ENCODE data around the gene CCDC136.

CCDC136 gene

GRCh38 chr7:128846781-128847444 is 55.1 kb downstream of the CCDC136 start:
- no peak for DNase-seq

DNA sequence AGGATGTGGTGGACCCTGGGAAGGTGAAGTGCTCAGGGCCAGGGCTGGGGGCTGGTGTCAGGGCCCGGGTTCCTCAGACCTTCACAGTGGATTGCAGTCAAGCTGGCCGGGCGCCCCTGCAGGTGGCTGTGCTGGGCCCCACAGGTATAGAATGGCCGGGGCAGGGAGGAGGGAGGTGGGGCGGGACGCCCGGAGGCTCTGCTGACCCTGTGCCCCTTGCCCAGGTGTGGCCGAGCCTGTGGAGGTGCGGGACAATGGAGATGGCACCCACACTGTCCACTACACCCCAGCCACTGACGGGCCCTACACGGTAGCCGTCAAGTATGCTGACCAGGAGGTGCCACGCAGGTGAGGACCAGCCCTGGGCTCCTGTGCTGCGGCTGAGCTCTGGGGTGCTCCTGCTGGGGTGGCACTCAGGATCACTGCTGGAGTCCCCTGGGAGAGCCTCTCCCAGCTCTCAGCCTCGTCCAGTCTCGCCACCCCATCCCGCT is 56.0 kb downstream of the CCDC136 start:
- DNase-seq, result no peak

- no peak for DNase-seq
These were observed 56.8 kb downstream of the CCDC136 start for GRCh38 chr7:128848289-128849155.

GRCh38 chr7:128849156-128849515 is 57.4 kb downstream of the CCDC136 start:
- no peak for DNase-seq

DNA sequence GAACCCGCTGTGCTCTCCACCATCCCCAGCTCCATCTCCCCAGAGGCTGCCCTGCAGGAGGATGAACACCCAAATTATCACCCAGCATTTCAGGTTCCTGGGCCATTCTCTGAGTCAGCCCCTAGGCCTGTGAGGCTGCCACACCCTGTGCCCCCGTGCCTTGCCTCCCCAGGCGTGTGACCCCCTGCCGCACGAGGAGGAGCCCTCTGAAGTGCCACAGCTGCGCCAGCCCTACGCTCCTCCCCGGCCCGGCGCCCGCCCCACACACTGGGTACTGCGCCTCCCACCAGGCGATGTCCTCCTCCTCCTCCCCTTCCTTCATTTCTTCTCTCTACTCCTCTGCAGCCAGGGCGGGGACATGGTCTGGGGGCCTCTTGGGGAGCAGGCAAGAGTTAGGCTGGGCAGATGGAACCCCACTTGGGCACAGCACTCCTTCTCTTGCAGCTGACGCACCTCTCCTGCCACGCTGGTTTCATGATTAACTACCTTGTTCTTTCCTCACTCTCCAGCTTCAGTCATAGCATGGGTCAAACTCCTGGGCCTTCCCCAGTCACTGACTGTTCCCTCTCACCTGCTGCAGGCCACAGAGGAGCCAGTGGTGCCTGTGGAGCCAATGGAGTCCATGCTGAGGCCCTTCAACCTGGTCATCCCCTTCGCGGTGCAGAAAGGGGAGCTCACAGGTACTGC is 58.2 kb downstream of the CCDC136 start:
- no peak for DNase-seq

- no peak for DNase-seq
These were observed 60.9 kb downstream of the CCDC136 start for GRCh38 chr7:128852537-128853254.

GRCh38 chr7:128853799-128854198 is 62.0 kb downstream of the CCDC136 start:
- no peak for DNase-seq

DNA sequence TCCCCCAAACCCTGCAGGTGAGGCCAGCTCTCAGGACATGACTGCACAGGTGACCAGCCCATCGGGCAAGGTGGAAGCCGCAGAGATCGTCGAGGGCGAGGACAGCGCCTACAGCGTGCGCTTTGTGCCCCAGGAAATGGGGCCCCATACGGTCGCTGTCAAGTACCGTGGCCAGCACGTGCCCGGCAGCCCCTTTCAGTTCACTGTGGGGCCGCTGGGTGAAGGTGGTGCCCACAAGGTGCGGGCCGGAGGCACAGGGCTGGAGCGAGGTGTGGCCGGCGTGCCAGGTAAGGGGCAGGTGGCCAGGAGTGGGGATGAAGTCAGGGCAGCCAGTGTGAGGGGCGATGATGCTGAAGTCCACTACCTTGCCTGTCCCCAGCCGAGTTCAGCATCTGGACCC is 62.6 kb downstream of the CCDC136 start:
- DNase-seq, result no peak

GRCh38 chr7:128855559-128855958 is 63.8 kb downstream of the CCDC136 start:
- no peak for DNase-seq

DNA sequence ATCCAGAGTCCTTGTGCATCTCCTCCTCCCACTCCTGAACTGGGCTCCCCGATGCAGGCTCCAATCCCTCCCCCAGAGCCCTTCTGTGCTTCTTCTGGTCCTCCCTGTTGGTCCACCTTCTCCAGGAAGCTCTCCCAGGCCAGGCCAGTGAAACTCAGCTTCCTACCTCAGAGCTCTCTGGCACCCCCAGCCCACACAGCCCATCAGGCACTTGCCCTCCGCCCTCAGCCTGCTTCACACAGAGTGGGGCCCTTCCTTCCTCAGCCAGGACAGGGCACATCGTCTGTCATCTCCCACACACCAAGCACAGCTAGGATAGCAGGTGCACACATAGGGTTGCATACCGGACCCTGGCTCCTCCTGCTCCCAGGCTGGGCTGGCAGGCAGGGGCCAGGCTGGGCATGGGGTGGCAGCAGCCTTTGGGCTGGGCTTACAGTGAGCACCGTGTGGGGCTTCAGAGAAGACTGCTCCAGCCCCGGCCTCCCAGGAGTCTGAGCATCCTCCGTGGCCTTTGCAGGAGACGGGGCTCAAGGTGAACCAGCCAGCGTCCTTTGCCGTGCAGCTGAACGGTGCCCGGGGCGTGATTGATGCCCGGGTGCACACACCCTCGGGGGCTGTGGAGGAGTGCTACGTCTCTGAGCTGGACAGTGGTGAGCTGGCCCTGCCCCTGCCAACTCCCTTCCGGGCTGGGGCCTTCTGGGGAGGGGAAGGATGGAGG is 64.4 kb downstream of the CCDC136 start:
- no peak for DNase-seq

DNA sequence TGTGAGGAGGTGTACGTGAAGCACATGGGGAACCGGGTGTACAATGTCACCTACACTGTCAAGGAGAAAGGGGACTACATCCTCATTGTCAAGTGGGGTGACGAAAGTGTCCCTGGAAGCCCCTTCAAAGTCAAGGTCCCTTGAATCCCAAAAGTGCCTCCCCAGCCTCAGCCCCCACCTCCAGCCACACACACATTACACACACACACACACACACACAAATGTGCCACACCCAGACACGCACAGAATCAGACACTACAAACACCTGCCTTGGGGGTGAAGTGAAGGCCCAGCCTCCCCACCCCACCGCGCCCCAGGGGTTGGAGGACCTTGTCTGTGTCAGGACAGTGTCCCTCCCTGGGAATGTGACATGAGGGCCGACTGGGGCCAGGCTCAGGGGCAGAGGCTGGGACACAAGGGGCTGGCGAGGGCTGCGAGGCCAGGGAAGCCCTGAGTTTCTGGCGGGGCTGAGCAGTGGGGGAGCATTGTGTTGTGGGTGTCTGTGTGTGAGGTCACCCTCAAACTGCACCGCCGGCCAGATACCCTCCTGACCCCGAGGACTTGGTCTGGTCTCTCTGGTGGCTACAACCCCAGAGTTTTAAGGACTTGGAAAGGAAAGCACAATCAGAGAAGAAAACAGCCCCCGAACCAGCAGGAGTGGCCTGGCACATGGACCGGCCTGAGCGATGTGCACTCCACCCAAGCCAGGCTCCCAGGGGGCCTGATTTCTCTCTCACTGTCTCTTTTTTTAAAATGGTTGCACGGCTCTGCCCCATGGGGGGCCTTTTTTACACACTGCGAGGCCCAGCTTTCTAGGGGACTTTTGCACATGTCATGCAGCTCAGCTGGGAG is 66.8 kb downstream of the CCDC136 start:
- no peak for DNase-seq

- DNase-seq, result no peak
These were observed 67.7 kb downstream of the CCDC136 start for GRCh38 chr7:128859232-128860157.

- no peak for DNase-seq
These were observed 68.6 kb downstream of the CCDC136 start for GRCh38 chr7:128860158-128861073.

DNA sequence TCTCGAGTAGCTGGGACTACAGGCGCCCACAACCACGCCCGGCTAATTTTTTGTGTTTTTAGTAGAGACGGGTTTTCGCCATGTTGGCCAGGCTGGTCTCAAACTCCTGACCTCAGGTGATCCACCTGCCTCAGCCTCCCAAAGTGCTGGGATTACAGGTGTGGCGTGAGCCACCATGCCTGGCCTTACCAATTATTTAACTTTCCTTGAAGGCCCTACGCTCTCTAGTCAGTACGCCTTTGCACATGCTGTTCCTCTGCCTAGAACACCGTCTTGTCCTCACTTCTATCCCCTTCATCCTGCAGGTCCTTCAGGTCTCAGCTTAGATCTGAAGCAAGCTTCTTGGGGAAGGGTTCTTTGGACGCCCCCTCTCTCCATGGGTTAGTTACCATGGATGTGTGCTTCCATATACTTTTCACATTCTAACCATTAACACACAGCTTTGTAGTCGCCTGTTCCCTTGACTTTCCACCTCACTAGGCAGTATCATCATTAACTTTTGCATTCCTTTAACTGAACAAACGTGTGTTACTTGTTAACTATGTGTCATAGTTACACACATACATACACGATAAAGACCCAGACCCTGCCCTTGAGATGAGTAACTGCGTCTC is 70.3 kb downstream of the CCDC136 start:
- DNase-seq, result no peak

DNA sequence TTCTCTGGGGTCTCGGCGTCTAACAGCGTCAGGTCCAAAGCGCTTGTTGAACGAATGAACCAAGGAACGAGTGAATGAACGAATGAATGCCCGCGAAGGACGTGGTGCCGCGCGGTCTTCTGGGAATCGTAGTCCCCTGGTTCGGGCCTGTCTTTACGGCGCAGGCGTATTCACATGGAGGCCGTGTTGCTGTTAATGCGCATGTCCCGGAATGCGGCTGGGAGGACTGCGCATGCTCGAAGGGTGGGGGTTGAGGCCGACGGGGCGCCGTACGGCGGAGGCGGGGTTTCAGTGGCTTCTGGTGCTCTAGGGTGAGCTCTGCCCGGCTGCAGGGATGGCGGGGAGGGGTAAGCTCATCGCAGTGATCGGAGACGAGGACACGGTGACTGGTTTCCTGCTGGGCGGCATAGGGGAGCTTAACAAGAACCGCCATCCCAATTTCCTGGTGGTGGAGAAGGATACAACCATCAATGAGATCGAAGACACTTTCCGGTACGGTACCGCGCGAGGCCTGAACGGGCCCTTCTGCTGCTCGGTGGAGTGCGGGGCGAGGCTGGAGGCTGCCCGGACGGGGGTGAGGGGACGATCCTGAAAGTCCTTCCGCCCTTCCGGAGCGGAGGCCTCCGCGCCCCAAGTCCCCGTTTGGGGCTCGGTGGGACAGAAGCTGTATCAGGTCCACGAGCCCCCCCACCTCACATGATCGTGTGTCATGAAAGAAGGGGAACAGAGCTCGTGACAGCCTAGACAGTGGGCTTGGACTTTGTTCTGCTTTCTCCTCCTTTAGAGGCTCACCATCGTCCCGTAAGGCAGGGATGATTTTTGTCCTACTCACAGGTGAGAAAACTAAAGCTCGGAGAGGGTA is 71.0 kb downstream of the CCDC136 start, which contains the start of gene ATP6V1F:
Gene ATP6V1F (plus strand): TSS at position 286 of the 862 bp plus-strand sequence. CDS start 49 bp downstream, at position 335.
- DNase-seq, result peak; percentile 94

GRCh38 chr7:128863433-128863989 is 71.7 kb downstream of the CCDC136 start:
- peak; percentile 61 for DNase-seq

DNA sequence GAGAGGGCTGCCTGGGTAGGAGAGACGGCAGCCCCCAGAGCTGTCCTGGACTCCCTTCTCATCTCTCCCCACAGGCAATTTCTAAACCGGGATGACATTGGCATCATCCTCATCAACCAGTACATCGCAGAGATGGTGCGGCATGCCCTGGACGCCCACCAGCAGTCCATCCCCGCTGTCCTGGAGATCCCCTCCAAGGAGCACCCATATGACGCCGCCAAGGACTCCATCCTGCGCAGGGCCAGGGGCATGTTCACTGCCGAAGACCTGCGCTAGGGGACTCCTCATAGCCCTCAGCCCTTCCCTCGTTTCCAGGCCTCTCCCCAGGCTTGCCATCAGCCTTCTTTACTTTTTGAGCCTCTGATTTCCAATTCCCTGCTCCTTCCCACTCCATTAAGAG is 73.5 kb downstream of the CCDC136 start:
- no peak for DNase-seq

Measured in COR-L47 (cell line).